GM21737 (cell line): ENCODE results near the gene TMPRSS5.

Source experiments
- ATAC-seq: cut with Tn5 transposase; IDR thresholded peaks from one replicate; pipeline ENCODE4 v1.9.1; 2021; ENCODE audit warnings: mild to moderate bottlenecking, moderate library complexity; ENCODE audit not compliant: unreplicated experiment

The TMPRSS5 gene

GRCh38 chr11:113670149-113670830, 35.8 kb downstream of the TMPRSS5 start:
- no peak for ATAC-seq

- no peak for ATAC-seq
Measured at GRCh38 chr11:113668255-113668654, 37.9 kb downstream of the TMPRSS5 start.

- no peak for ATAC-seq
Measured at GRCh38 chr11:113667801-113668200, 38.3 kb downstream of the TMPRSS5 start.

- no peak for ATAC-seq
Measured at GRCh38 chr11:113666584-113666983, 39.5 kb downstream of the TMPRSS5 start.

- no peak for ATAC-seq
Measured at GRCh38 chr11:113664981-113665710, 41.0 kb downstream of the TMPRSS5 start.

- no peak for ATAC-seq
Measured at GRCh38 chr11:113664069-113664980, 41.8 kb downstream of the TMPRSS5 start.

- ATAC-seq = no peak
Measured at GRCh38 chr11:113663567-113663966, 42.5 kb downstream of the TMPRSS5 start.

- ATAC-seq = no peak
Measured at GRCh38 chr11:113655771-113656170, 50.3 kb downstream of the TMPRSS5 start.

GRCh38 chr11:113651023-113651422, 55.1 kb downstream of the TMPRSS5 start:
- ATAC-seq = no peak

GRCh38 chr11:113649311-113649710, 56.8 kb downstream of the TMPRSS5 start:
- no peak for ATAC-seq

DNA sequence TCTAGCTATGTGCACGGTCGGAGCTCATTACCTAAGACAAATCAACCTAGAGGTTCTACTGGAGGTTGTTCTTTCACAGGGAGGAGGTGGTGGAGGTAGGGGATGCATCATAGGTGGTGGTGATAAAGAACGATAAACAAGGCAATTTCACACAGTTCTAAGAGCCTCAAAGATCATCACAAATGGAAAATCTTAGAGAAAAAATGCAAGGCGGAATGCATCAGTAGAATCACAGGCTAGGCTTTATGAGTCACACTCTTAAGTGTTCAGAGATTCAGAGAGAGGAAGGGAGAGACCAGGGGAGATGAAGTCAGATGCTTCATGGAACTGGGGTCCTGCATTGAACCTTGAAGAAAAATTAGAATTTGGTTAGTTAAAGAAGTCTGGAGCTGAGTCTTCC, 58.3 kb downstream of the TMPRSS5 start:
- no peak for ATAC-seq

GRCh38 chr11:113647108-113647507, 59.0 kb downstream of the TMPRSS5 start:
- no peak for ATAC-seq

- ATAC-seq = no peak
Measured at GRCh38 chr11:113645593-113646349, 60.3 kb downstream of the TMPRSS5 start.

DNA sequence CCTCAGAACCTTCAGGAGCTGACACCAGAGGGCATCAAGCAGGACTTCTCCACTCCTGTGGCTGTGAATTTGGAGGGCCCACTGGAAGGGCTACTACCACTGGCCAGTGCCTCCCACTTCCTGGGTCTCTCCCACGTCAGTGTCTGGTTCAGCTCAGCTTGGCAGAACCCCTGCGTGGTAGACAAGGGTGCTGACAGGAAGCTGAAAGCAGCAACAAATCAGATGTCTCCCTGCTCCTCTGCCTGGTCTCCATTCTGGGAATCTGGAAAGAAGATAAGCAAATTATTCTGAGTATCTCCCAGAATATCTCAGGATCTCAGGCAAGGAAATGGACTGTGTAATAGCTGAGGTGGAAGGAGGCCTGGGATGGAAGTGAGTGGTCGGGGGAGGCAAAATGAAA, 61.5 kb downstream of the TMPRSS5 start:
- ATAC-seq = no peak

DNA sequence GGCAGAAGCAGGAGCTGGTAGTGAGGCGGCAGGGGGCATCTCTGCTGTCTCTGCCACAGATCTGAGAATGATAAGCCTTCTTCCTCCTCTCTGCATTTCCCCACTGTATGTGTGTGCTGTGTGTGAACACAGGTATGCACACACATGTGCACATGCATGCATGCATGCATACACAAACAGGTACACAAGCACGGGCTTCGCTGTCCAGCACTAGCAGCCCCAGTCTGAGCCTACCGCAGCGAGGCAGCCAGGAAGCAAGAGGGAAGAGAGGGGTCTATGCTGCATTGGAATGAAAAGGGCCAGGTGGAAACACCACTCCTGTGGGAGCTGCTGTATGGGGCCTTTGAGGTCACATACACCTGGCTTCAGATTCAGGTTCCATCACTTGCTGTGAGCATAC, 62.4 kb downstream of the TMPRSS5 start:
- ATAC-seq = no peak

DNA sequence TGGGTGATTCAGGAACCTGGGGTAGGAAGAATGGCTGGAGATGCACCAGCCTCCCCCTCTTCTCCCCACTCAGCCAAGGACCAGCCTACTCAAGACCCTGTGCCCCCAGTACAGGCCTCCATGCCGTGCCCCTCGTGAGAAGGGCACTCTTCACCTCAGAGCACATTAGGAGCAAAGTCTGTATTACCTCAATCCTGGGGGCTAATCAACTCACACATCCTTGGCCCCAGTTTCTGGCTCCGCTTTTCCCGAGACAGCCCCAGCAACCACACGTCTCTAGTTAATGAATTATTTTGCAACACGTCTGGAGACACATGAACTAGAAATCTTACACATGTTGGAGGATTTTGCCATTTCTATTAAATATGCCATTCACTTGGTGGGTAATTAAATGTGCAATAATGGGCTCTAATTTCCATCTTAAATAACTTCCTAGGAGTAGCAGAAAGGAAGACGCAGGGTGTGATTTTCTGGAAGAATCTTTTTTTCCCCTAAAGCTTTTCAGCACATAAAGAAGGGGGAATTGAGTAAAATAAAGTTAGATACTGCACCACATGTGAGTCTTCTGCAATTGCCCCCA, 63.0 kb downstream of the TMPRSS5 start:
- no peak for ATAC-seq

GRCh38 chr11:113642090-113642489, 64.0 kb downstream of the TMPRSS5 start:
- ATAC-seq = no peak

DNA sequence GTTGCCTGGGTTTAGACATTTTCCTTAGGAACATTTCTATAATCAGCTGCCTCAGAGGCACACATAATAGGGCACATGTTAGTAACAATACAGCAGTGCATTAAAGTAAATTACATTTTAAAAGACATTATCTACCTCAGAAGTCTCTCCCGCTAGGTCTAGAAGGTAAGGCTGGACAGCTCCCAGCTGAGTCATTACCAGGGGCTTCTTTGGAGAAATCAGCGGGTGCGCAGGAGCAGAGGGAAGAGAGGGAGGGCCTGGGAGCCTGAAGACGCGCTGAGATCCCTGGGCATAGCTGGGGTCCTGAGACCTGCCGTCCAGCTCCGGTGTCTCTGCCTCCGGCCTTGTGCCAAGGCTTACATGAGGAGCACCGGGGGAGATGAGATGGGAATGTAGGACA, 67.7 kb downstream of the TMPRSS5 start:
- no peak for ATAC-seq

- no peak for ATAC-seq
Measured at GRCh38 chr11:113637636-113638035, 68.5 kb downstream of the TMPRSS5 start.
